ENCODE data around the gene ZNF26.

ZNF26 gene

GRCh38 chr12:133023566-133023965, 37.4 kb downstream of the ZNF26 start:
- DNase-seq, result no peak

GRCh38 chr12:133026996-133027395, 40.8 kb downstream of the ZNF26 start:
- H3K4me1 ChIP-seq (ENCODE audit: insufficient read depth, low read length), result no peaks in the 10 kb centered on the region
- H3K9ac ChIP-seq (ENCODE audit: low read depth, low read length), result no peak overlapping the region
- H3K27ac ChIP-seq (ENCODE audit: low read length), result no peak overlapping the region
- no peaks in the 10 kb centered on the region for H4K20me1 ChIP-seq (ENCODE audit: insufficient read depth, low read length)
- H3K4me2 ChIP-seq (ENCODE audit: insufficient read depth, low read length), result no peak overlapping the region
- H3K27me3 ChIP-seq (ENCODE audit: insufficient read depth, low read length, poor library complexity), result no peaks in the 10 kb centered on the region
- 0 out of 3 replicates have a peak, but pooled peaks have one; percentile 4 for ATAC-seq (ENCODE audit: insufficient read depth, low read depth)
- no peaks in the 10 kb centered on the region for H3K79me2 ChIP-seq (ENCODE audit: insufficient read depth, low read length)
- H3K9me3 ChIP-seq (ENCODE audit: insufficient read depth, low read length, severe bottlenecking), result peaks cover 33% of the 10 kb centered on the region
- no peak overlapping the region for H3K4me3 ChIP-seq (ENCODE audit: low read depth in 1 of 2, low read length in 2 of 2)
- TF ChIP-seq CTCF (IDR thresholded peaks at IDR 0.05; ENCODE audit: borderline replicate concordance, extremely low read depth, low read length, poor library complexity, severe bottlenecking) (no peak), EZH2 (IDR thresholded peaks at IDR 0.05; ENCODE audit: borderline replicate concordance, low read depth, low read length, severe bottlenecking) (no peak)
- H3K36me3 ChIP-seq (ENCODE audit: insufficient read depth, low read length), result no peaks in the 10 kb centered on the region
- H2AFZ ChIP-seq (ENCODE audit: low read depth, low read length), result no peak overlapping the region
- DNase-seq, result no peak

More at GRCh38 chr12:133023566-133023965, 37.4 kb downstream of the ZNF26 start:
- Histone ChIP-seq H3K36me3 (ENCODE audit: insufficient read depth, low read length) (peaks cover 2% of the 10 kb centered on the region; the same call in 1 of the 2 replicates), H4K20me1 (ENCODE audit: insufficient read depth, low read length) (no peaks in the 10 kb centered on the region), H3K4me3 (ENCODE audit: low read depth in 1 of 2, low read length in 2 of 2) (no peak overlapping the region), H3K27me3 (ENCODE audit: insufficient read depth, low read length, poor library complexity) (no peaks in the 10 kb centered on the region), H3K27ac (ENCODE audit: low read length) (no peak overlapping the region), H3K4me1 (ENCODE audit: insufficient read depth, low read length) (no peaks in the 10 kb centered on the region), H3K4me2 (ENCODE audit: insufficient read depth, low read length) (no peak overlapping the region), H3K9me3 (ENCODE audit: insufficient read depth, low read length, severe bottlenecking) (peaks cover 34% of the 10 kb centered on the region), H3K79me2 (ENCODE audit: insufficient read depth, low read length) (no peaks in the 10 kb centered on the region), H2AFZ (ENCODE audit: low read depth, low read length) (no peak overlapping the region), H3K9ac (ENCODE audit: low read depth, low read length) (no peak overlapping the region)
- ATAC-seq (ENCODE audit: insufficient read depth, low read depth), result no peak
- TF ChIP-seq CTCF (IDR thresholded peaks at IDR 0.05; ENCODE audit: borderline replicate concordance, extremely low read depth, low read length, poor library complexity, severe bottlenecking) (no peak), EZH2 (IDR thresholded peaks at IDR 0.05; ENCODE audit: borderline replicate concordance, low read depth, low read length, severe bottlenecking) (no peak)

- peaks cover 68% of the 10 kb centered on the region for H3K9me3 ChIP-seq (ENCODE audit: insufficient read depth, low read length, severe bottlenecking)
- TF ChIP-seq EZH2 (IDR thresholded peaks at IDR 0.05; ENCODE audit: borderline replicate concordance, low read depth, low read length, severe bottlenecking) (no peak), CTCF (IDR thresholded peaks at IDR 0.05; ENCODE audit: borderline replicate concordance, extremely low read depth, low read length, poor library complexity, severe bottlenecking) (peak; percentile 2)
These were observed 51.2 kb downstream of the ZNF26 start, which contains the start of gene ZNF84 for GRCh38 chr12:133037207-133038005. TSS of gene ZNF84 (plus strand) at chr12:133037509. CDS start at chr12:133041468, 3,959 bp downstream.

More at GRCh38 chr12:133037207-133038005, 51.2 kb downstream of the ZNF26 start, which contains the start of gene ZNF84:
- DNase-seq (peak; percentile 97), ATAC-seq (ENCODE audit: insufficient read depth, low read depth) (peak; percentile 96)
- H3K36me3 ChIP-seq (ENCODE audit: insufficient read depth, low read length), result peaks cover 44% of the 10 kb centered on the region
- peak within 1 kb of the TSS; percentile 84 for H2AFZ ChIP-seq (ENCODE audit: low read depth, low read length)
- H3K27ac ChIP-seq (ENCODE audit: low read length), result peak within 1 kb of the TSS; percentile 82
- peak within 1 kb of the TSS; percentile 83 to 91 for H3K4me3 ChIP-seq (ENCODE audit: low read depth in 1 of 2, low read length in 2 of 2)
- H3K4me1 ChIP-seq (ENCODE audit: insufficient read depth, low read length), result peaks cover 15% of the 10 kb centered on the region
- no peaks in the 10 kb centered on the region for H3K27me3 ChIP-seq (ENCODE audit: insufficient read depth, low read length, poor library complexity)
- peak within 1 kb of the TSS; percentile 89 for H3K9ac ChIP-seq (ENCODE audit: low read depth, low read length)
- peak within 1 kb of the TSS; percentile 64 for H3K4me2 ChIP-seq (ENCODE audit: insufficient read depth, low read length)
- no peaks in the 10 kb centered on the region for H4K20me1 ChIP-seq (ENCODE audit: insufficient read depth, low read length)
- H3K79me2 ChIP-seq (ENCODE audit: insufficient read depth, low read length), result peaks cover 49% of the 10 kb centered on the region
